AG09309 (cell line): Measurements from ENCODE around the gene CDH1.
"Not testable (repeated sequence)": the region's sequence is repeated elsewhere in the genome, so short reads cannot be mapped to it uniquely, and the experiment has no call there.

Experiments
- DNase-seq: peaks from one replicate; pipeline ENCODE4 v3.0.0-alpha.2; 2010; ENCODE audit warnings: low read depth
- H3K4me3 ChIP-seq: 2 replicates; pipeline ENCODE4 v1.5.1; 2011; ENCODE audit warnings: mild to moderate bottlenecking, low read depth, low read length, moderate library complexity; ENCODE audit not compliant: control insufficient read depth
- CTCF ChIP-seq: IDR thresholded peaks from 2 replicates; pipeline ENCODE4 v1.5.1; 2011; ENCODE audit warnings: mild to moderate bottlenecking, low read depth, low read length, inconsistent platforms; ENCODE audit not compliant: insufficient read depth, control insufficient read depth; ENCODE audit errors: missing control alignments

Gene CDH1

DNA sequence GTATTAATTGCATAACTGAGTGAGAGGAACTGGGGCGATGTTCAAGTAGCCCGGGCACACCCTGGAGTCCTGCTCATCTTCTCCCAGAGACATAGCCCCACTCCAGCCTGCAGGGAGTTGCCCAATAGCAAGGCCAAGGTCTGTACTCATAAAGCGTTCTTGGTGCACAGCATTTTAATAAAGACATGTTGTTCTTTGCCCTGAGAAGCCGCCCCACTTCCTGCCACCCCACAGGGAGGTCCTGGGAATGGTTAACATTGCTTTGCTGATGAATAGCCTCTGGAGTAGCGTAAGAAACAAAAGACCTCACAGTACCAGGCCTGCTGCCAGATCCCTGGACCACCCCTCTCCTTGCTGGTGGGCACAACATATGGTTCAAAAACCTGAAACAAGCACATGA is 21.6 kb upstream of the CDH1 start:
- H3K4me3 ChIP-seq = no peak overlapping the region
- TF ChIP-seq CTCF = no peak
- DNase-seq = no peak

DNA sequence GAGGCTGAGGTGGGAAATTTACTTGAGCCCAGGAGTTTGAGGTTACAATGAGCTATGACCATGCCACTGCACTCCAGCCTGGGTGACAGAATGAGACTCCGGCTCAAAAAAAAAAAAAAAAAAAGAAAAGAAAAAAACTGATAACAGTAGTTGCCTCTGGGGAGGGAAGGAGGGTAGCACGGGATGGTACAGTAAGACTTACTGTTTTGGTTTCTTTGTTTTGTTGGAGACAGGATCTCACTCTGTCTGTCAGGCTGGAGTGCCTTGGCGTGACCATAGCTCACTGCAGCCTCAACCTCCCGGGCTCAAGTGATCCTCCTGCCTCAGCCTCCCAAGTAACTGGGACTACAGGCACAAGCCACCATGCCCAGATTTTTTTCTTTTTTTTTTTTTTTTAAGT is 20.6 kb upstream of the CDH1 start:
- not testable (repeated sequence) for DNase-seq, H3K4me3 ChIP-seq

DNA sequence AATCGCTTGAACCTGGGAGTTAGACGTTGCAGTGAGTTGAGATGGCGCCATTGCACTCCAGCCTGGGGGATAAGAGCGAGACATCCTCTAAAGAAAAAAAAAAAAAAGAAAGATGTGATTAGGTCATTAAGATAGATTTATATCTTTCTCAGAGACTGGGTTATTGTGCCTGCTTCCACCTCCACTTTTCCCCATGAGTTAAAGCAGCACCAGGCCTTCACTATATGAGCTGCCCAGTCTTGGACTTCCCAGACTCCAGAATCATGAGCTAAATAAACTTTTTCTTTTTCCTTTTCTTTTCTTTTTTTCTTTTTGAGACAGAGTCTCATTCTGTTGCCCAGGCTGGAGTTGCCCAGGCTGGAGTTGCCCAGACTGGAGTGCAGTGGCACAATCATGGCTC is 19.4 kb upstream of the CDH1 start:
- TF ChIP-seq CTCF = no peak
- DNase-seq = no peak
- H3K4me3 ChIP-seq = no peak overlapping the region

- no peak overlapping the region for H3K4me3 ChIP-seq
- TF ChIP-seq CTCF = no peak
- no peak for DNase-seq
Measured at GRCh38 chr16:68718590-68718989, 18.5 kb upstream of the CDH1 start.

DNA sequence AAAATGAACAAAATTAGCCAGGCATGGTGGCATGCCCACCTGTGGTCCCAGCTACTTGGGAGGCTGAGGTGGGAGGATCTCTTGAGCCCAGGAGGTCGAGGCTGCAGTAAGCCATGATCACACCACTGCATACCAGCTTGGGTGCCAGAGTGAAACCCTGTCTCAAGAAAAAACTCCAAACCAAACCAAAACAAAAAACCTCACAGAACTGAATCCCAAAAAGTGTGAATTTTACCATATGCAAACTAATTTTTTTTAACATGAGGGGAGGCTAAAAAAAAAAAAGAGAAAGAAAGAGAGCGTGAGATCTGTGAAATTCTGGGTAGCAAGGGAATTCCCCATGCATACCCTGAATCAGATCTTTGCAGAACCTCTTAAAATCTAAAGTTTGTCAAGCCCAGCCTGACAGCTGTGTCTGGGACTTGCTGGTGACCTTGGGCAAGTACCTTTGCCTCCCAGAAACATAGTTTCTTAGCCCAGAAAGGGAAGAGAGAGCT is 17.1 kb upstream of the CDH1 start:
- no peak for DNase-seq
- H3K4me3 ChIP-seq = no peak overlapping the region
- TF ChIP-seq CTCF = no peak

GRCh38 chr16:68722119-68723024 is 14.7 kb upstream of the CDH1 start:
- no peak for DNase-seq
- no peak overlapping the region for H3K4me3 ChIP-seq
- TF ChIP-seq CTCF = no peak

- no peak for TF ChIP-seq CTCF
- no peak for DNase-seq
- H3K4me3 ChIP-seq = no peak overlapping the region
Measured at GRCh38 chr16:68724797-68725196, 12.3 kb upstream of the CDH1 start.
